Astrocyte (in vitro differentiated cells and primary cell): ENCODE results near the gene LAMTOR5. TPM values are rescaled to one million over a fixed set of nuclear protein-coding genes. Genes with fewer than 3 reads are reported as not detected.
A peak's percentile ranks its signal among the peaks of the same experiment; 100 is the strongest.
"Not testable (repeated sequence)": the region's sequence is repeated elsewhere in the genome, so short reads cannot be mapped to it uniquely, and the experiment has no call there.

Experiments used
- DNase-seq: peaks from one replicate; pipeline ENCODE4 v3.0.0-alpha.2; 2010; ENCODE audit warnings: low read depth
- FAIRE-seq: peaks from 2 replicates; lab custom pipeline; 2011; peaks lifted over from hg19 to GRCh38; lab: Jason Lieb, UNC
- H2AFZ ChIP-seq: 2 replicates; pipeline ENCODE4 v1.6.0; 2012; ENCODE audit warnings: low read depth, low read length, inconsistent platforms
- H3K27ac ChIP-seq: 2 replicates; pipeline ENCODE4 v1.5.1; 2011; ENCODE audit warnings: low read depth, low read length, inconsistent platforms
- H3K27me3 ChIP-seq: 2 replicates; pipeline ENCODE4 v1.6.0; 2011; ENCODE audit warnings: low read length, inconsistent platforms; ENCODE audit not compliant: insufficient read depth
- H3K36me3 ChIP-seq: 2 replicates; pipeline ENCODE4 v1.5.1; 2011; ENCODE audit warnings: low read length, inconsistent platforms; ENCODE audit not compliant: insufficient read depth
- H3K4me1 ChIP-seq: 2 replicates; pipeline ENCODE4 v1.5.1; 2011; ENCODE audit warnings: low read length, inconsistent platforms; ENCODE audit not compliant: insufficient read depth
- H3K4me2 ChIP-seq: 2 replicates; pipeline ENCODE4 v1.6.0; 2012; ENCODE audit warnings: low read length, inconsistent platforms
- H3K4me3 ChIP-seq: 2 replicates; pipeline ENCODE4 v1.5.1; 2011; ENCODE audit warnings: low read depth, mild to moderate bottlenecking, low read length, inconsistent platforms; ENCODE audit not compliant: insufficient read depth
- H3K79me2 ChIP-seq: 2 replicates; pipeline ENCODE4 v1.6.0; 2012; ENCODE audit warnings: mild to moderate bottlenecking, low read length, inconsistent platforms; ENCODE audit not compliant: insufficient read depth
- H3K9ac ChIP-seq: 2 replicates; pipeline ENCODE4 v1.6.0; 2012; ENCODE audit warnings: mild to moderate bottlenecking, low read length, inconsistent platforms
- H3K9me3 ChIP-seq: 2 replicates; pipeline ENCODE4 v1.5.1; 2012; ENCODE audit warnings: low read depth, mild to moderate bottlenecking, low read length, inconsistent platforms; ENCODE audit not compliant: insufficient read depth
- H4K20me1 ChIP-seq: 2 replicates; pipeline ENCODE4 v1.6.0; 2012; ENCODE audit warnings: low read length, inconsistent platforms; ENCODE audit not compliant: insufficient read depth
- H3K27ac Mint-ChIP-seq: one replicate; pipeline ENCODE4 v1.8.0; 2021; ENCODE audit warnings: mild to moderate bottlenecking, mixed read lengths; ENCODE audit not compliant: unreplicated experiment
- H3K27me3 Mint-ChIP-seq: one replicate; pipeline ENCODE4 v1.8.0; 2021; ENCODE audit warnings: low read depth, mixed read lengths; ENCODE audit not compliant: unreplicated experiment
- H3K36me3 Mint-ChIP-seq: one replicate; pipeline ENCODE4 v1.8.0; 2021; ENCODE audit warnings: low read depth, mixed read lengths; ENCODE audit not compliant: unreplicated experiment
- H3K4me1 Mint-ChIP-seq: one replicate; pipeline ENCODE4 v1.8.0; 2021; ENCODE audit warnings: low read depth, mixed read lengths; ENCODE audit not compliant: unreplicated experiment
- H3K4me3 Mint-ChIP-seq: one replicate; pipeline ENCODE4 v1.8.0; 2021; ENCODE audit warnings: mild to moderate bottlenecking, moderate library complexity, mixed read lengths; ENCODE audit not compliant: unreplicated experiment
- H3K9me3 Mint-ChIP-seq: one replicate; pipeline ENCODE4 v1.8.0; 2021; ENCODE audit warnings: mild to moderate bottlenecking, mixed read lengths; ENCODE audit not compliant: unreplicated experiment
- EZH2 ChIP-seq: IDR thresholded peaks from 2 replicates; pipeline ENCODE4 v1.6.1; 2012; ENCODE audit warnings: mild to moderate bottlenecking, low read length, inconsistent platforms; ENCODE audit not compliant: insufficient read depth
- total RNA-seq: library from RNA; stranded (reverse); gene quantifications from 2 replicates; pipeline ENCODE4 v1.2.1, GENCODE V29; 2021
- TF ChIP-seq, protein P1 (sequence below): IDR thresholded peaks from 2 replicates; pipeline ENCODE4 v1.5.1; 2011; ENCODE audit warnings: low read depth, mild to moderate bottlenecking, inconsistent platforms, low read length, moderate library complexity; ENCODE audit not compliant: insufficient read depth

The LAMTOR5 gene
- total RNA-seq, 1 donor from 2014 or later: 126 TPM

DNA sequence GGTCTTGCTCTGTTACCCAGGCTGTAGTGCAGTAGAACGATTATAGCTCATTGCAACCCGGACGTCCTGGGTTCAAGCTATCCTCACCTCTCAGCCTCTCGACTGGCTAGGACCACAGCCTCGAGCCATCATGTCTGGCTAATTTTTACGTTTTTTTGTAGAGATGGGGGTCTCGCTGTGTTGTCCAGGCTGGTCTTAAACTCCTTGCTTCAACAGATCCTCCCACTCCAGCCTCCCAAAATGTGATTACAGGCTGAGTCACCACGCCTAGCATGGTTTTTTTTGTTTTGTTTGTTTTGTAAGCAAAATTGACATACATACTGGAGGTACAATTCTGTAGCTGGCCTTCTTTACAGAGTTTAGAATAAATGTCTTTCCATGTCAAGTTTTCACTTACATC is 994 bp upstream of the LAMTOR5 start:
- H3K9me3 ChIP-seq: no peaks in the 10 kb centered on the region
- peak overlapping the region; percentile 90 for H3K4me2 ChIP-seq
- peaks cover 27% of the 10 kb centered on the region for H3K79me2 ChIP-seq
- H3K4me3 ChIP-seq: peak overlapping the region; percentile 94
- H3K36me3 ChIP-seq: peaks cover 8% of the 10 kb centered on the region
- FAIRE-seq: no peak
- H2AFZ ChIP-seq: no peak overlapping the region
- DNase-seq: no peak
- no peaks in the 10 kb centered on the region for H4K20me1 ChIP-seq
- TF ChIP-seq, protein P1, sequence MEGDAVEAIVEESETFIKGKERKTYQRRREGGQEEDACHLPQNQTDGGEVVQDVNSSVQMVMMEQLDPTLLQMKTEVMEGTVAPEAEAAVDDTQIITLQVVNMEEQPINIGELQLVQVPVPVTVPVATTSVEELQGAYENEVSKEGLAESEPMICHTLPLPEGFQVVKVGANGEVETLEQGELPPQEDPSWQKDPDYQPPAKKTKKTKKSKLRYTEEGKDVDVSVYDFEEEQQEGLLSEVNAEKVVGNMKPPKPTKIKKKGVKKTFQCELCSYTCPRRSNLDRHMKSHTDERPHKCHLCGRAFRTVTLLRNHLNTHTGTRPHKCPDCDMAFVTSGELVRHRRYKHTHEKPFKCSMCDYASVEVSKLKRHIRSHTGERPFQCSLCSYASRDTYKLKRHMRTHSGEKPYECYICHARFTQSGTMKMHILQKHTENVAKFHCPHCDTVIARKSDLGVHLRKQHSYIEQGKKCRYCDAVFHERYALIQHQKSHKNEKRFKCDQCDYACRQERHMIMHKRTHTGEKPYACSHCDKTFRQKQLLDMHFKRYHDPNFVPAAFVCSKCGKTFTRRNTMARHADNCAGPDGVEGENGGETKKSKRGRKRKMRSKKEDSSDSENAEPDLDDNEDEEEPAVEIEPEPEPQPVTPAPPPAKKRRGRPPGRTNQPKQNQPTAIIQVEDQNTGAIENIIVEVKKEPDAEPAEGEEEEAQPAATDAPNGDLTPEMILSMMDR: no peak
- TF ChIP-seq EZH2: no peak
- H3K4me1 ChIP-seq: peaks cover 3% of the 10 kb centered on the region
- no peaks in the 10 kb centered on the region for H3K27me3 ChIP-seq
- H3K4me1 Mint-ChIP-seq: peaks cover 11% of the 10 kb centered on the region
- peak overlapping the region; percentile 69 for H3K27ac Mint-ChIP-seq
- peak overlapping the region; percentile 100 for H3K4me3 Mint-ChIP-seq
- no peak overlapping the region for H3K9ac ChIP-seq
- H3K36me3 Mint-ChIP-seq: peaks cover 2% of the 10 kb centered on the region
- no peaks in the 10 kb centered on the region for H3K9me3 Mint-ChIP-seq
- H3K27ac ChIP-seq: no peak overlapping the region
- no peaks in the 10 kb centered on the region for H3K27me3 Mint-ChIP-seq

GRCh38 chr1:110406407-110406806 is 1.1 kb downstream of the LAMTOR5 start:
- H3K79me2 ChIP-seq: peaks cover 27% of the 10 kb centered on the region
- peak overlapping the region; percentile 94 for H3K4me3 ChIP-seq
- H3K36me3 ChIP-seq: peaks cover 14% of the 10 kb centered on the region
- H4K20me1 ChIP-seq, H3K9me3 ChIP-seq, H3K27ac ChIP-seq, FAIRE-seq, H3K27me3 Mint-ChIP-seq, H3K9me3 Mint-ChIP-seq, H3K4me1 ChIP-seq, DNase-seq, H3K27me3 ChIP-seq, H2AFZ ChIP-seq, H3K36me3 Mint-ChIP-seq, H3K4me1 Mint-ChIP-seq: not testable (repeated sequence)
- H3K4me3 Mint-ChIP-seq: peak overlapping the region; percentile 100
- peak overlapping the region; percentile 98 for H3K27ac Mint-ChIP-seq
- peak overlapping the region; percentile 90 for H3K4me2 ChIP-seq
- H3K9ac ChIP-seq: peak overlapping the region; percentile 98

- H3K79me2 ChIP-seq: peaks cover 27% of the 10 kb centered on the region
- H4K20me1 ChIP-seq: no peaks in the 10 kb centered on the region
- FAIRE-seq: no peak
- H3K4me3 ChIP-seq: no peak overlapping the region
- H3K27me3 ChIP-seq: no peaks in the 10 kb centered on the region
- peaks cover 26% of the 10 kb centered on the region for H3K36me3 ChIP-seq
- peaks cover 3% of the 10 kb centered on the region for H3K4me1 ChIP-seq
- Mint-ChIP-seq H3K4me1 (peaks cover 7% of the 10 kb centered on the region), H3K27me3 (no peaks in the 10 kb centered on the region), H3K36me3 (peaks cover 4% of the 10 kb centered on the region), H3K27ac (no peak overlapping the region), H3K9me3 (no peaks in the 10 kb centered on the region), H3K4me3 (no peak overlapping the region)
- TF ChIP-seq, protein P1: no peak
- no peak for TF ChIP-seq EZH2
- no peak for DNase-seq
- no peaks in the 10 kb centered on the region for H3K9me3 ChIP-seq
- no peak overlapping the region for H3K27ac ChIP-seq
- H3K9ac ChIP-seq: no peak overlapping the region
- H2AFZ ChIP-seq: no peak overlapping the region
- no peak overlapping the region for H3K4me2 ChIP-seq
These were observed 3.1 kb downstream of the LAMTOR5 start for GRCh38 chr1:110404401-110404800.
